CD4-positive, alpha-beta T cell treated with Interleukin-21 for 1 hour (primary cell): ENCODE measurements around the gene SNX11.

Experiments
- DNase-seq: peaks from one replicate; pipeline ENCODE4 v3.0.0-alpha.2; 2020

SNX11 gene

DNA sequence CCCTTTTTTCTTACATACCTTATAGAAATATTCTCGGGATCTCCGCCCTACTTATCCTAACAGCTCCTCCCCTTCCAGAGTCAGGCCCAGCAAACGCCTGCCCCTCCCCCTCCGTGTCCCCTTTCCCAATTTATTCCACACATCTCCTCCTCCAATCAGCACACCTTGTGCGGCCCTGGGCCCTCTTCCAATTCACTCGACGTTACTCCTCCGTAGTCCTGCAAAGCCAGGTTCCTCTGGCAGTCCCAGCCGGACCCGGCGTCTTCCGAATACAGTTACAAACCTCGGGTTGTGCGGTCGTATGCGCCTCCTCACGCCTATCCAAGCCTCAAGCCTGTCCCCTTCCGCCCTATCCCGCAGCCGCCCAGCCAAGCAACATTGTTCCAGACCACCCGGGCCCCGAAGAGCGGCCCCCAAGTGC lies 7.0 kb upstream of the SNX11 start:
- DNase-seq = no peak

DNA sequence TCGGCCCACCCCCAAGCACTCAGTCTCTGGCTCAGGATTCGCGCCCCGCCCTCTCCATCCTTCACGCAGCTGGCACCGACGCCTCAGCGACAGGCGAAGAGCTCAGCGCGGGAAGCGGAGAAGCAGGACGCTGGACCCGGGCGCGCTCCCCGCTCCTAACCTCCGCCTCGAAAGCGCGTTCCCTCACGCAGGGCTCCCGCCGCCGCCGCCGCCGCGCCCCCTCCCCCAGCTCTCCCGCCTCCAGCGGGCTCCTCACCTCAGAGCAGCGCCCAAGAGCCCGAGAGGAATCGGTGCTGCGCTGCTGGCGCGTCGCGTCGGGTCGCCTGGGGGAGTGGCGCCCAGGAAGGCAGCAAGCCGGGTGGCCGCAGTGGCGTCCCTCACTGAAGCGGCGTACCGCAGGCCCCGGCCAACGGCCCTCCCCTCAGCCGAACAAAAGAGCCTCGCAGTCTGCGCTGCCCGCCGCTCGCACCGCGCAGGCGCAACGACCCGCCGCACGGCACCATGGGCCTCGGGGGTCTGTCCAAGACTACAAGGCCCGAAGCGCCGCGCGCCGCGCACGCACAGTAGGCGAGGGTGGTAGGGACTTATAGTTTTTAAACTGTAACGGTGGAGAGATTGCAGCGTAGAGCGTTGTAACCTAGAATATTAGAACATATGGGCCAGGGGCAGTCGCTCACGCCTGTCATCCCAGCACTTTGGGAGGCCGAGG lies 6.4 kb upstream of the SNX11 start, which contains the start of gene CBX1:
Gene CBX1, minus strand, starts transcription at position 467 of the 709 bp plus-strand sequence. CDS start 24,474 bp downstream, outside the sequence.
- peak; percentile 95 for DNase-seq

DNA sequence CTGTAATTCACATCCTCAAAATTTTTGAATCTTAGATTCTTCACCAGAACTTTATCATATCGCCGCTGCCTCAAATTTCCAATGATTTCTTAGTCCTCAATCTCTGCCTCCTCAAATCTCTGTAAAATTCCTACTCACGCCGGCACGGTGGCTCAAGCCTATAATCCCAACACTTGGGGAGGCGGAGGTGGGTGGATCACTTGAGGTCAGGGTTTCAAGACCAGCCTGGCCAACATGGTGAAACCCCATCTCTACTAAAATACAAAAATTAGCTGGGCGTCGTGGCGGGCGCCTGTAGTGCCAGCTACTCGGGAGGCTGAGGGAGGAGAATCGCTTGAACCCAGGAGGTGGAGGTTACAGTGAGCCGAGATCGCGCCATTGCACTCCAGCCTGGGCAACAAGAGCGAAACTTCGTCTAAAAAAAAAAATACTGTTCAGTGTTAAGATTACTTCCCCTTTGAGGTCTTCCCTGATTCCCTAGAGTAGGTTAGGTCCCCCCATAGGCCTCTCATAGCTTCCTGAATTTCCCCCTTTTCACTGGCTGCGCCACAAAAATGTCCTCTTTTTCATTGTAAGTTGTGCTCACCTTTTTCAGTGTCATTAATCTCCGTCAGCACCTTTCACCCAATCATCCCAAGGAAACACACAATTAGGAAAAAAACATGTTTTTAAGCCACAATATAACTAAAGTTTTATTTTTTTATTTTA lies 5.4 kb upstream of the SNX11 start:
- no peak for DNase-seq

DNA sequence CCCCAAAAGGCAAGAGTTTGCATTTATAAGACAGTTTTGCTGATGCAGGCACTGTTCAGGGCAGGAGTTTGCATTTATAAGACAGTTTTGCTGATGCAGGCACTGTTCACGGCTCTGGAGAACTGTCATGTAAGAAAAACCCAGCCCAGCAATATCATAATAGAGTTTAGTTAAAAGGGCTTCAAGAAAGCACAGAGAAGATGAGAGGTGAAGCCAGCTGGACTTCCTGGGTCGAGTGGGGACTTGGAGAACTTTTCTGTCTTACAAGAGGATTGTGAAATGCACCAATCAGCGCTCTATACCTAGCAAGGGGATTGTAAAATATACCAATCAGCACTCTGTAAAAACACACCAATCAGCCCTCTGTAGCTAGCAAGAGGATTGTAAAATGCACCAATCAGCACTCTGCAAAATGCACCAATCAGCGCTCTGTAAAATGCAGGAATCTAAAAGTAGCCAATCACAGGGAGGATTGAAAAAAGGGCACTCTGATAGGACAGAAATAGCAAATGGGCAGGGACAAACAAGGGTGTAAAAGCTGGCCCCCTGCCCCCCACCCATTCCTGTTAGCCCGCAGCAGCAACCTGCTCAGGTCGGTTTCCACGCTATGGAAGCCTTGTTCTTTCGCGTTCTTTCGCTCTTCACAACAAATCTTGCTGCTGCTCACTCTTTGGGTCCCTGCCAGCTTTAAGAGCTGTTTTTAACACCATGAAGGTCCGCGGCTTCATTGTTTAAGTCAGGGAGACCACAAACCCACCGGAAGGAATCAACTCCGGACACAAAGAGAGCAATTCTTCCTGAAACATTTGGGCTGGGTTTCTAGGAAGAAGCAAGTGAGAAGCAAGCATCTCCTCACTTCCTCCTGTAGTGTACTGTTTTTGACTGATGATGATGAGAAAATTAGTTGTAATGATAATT lies 4.5 kb upstream of the SNX11 start:
- DNase-seq = peak; percentile 64

DNA sequence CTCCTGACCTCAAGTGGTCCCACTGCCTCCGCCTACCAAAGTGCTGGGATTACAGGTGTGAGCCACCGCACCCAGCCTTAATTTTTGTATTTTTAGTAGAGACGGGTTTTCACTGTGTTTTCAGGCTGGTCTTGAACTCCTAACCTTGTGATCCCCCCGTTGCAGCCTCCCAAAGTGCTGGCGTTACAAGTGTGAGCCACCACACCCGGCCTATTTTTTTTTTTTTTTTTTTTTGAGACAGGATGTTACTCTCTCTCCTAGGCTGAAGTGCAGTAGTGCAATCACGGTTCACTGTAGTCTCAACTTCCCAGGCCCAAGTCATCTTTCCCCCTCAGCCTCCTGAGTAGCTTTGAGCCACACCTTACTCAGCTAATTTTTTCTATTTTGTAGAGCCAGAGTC lies 3.1 kb upstream of the SNX11 start:
- DNase-seq = no peak

DNA sequence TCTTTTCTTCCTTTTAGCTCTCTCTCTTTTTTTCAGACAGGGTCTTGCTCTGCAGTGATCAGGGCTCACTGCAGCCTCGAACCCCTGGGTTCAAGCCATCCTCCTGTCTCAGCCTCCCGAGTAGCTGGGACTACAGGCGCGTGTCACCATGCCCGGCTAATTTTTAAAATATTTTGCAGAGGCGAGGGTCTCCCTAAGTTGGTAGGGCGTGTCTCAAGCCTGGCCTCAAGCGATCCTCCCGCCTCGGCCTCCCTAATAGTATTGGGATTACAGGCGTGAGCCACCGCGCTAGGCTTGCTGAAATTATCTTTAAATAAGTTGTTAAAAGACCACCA lies 797 bp upstream of the SNX11 start:
- no peak for DNase-seq

DNA sequence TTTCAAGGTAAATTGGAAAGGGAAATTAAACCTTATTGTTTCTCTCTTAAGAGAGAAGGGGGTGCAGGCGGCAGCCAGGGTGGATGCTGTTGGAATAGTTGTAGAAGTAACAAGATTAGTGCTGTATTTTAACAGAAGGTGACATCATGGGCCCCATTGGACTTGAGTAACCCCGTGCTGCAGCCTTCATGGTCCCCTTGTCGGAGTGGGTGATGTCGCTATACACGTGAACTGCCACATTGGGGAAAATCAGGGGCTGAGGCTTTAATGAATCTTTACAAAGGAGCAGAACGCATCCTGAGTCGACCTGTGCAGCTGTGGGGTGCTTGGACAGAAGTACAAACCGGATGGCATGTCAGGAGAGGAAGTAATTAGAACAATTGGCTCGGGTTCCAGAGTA lies 3.2 kb downstream of the SNX11 start:
- DNase-seq = no peak

DNA sequence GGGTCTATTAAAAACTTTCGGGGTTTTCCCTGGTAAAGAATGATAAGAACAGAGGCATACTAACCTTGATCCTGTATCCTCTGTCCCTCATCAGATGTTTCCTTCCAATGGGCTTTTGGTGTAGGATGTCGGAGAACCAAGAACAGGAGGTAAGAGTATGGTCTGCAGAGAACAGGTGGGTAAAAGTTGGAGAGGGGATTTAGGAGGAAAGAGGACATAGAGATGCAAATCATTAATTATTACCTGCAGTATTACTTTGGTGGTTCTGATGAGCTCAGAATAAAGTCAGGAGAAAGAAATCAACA lies 4.3 kb downstream of the SNX11 start:
- DNase-seq = no peak

DNA sequence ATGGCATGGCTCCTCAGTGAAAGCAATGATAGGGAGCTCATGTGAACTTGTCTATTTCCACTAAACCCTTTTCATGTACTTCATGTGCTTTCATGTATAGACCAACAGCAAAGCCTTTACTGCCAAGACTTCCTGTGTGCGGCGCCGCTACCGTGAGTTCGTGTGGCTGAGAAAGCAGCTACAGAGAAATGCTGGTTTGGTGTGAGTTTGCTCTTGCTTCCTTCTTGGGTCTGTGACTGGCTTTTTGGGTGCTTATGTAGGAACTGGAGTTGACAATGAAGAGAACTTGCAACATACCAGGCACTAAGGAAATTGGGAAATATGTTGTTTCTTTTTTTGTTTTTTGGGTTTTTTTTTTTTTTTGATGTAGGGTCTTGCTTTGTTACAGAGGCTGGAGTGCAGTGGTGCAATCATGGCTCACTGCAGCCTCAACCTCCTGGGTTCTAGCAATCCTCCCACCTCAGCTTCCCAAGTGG lies 5.7 kb downstream of the SNX11 start:
- peak; percentile 58 for DNase-seq

DNA sequence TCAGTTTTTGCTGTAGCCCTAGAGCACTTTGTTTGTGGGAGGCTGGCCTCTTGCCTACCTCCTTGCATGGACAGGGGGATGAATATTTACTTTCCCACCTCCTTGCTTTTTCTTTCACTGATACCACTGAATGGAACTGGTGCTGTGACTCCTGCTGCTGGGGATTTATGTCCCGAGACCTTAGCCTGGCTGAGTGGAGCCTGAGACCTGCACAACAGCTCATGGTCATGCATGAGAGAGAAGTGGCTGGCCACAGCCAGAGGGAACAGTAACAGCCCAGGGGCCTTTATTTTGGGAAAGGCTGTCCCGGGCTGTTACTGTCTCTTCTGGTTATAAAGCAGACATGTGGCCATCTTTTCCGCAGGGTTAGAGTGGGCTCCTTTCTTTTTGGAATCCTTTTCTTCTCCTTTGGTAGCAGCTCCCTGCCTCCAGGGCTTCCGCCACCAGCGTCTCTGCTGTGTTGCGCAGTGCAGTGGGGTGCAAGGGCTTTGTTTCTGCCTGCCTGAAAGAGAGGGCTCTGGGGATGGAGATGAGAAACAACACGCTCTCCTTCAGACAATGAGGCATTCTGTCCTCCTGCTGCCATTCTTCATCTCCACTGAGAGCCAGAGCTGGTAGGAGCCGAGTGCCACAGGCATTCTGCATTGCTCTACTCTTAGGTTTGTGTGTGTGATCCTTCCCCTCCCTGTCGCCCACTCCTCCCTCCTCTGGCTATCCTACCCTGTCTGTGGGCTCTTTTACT lies 14.5 kb downstream of the SNX11 start:
- no peak for DNase-seq

DNA sequence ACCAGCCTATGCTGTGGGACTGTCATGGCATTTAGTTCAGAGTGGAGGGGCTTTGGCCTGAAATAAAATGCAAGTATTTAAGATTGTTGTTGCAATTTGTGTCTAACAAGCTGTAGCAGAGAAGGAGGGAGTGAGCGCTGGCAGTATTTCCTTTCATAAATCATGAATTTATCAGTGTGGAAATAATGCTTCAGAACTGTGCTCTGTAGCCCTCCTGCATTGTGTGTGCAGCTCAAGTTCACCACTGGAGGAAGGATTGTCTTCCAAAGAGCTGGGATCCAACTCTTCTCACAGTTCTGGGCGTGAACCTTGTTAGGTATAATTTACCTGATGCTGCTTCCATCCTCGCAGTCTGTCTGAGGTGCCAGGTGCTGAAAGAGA lies 15.1 kb downstream of the SNX11 start:
- no peak for DNase-seq

DNA sequence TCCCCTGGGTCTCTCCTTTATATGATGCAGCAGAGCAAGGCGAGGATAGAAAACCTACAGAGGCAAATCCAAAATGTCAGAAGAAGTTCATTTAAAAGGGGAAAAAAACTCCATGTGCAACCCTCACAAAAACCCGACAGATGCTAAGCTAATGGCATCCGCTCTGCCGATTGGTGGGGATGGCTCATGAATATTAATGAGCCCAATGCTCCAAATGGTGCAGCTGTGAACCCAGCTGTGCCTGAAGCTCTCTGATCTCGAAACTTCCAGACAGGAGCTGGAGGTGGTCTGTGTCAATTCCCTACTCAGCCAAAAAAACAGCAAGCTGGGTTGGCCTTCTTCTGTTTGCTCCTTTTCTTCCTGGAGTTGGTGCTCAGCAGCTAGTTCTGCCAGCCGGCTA lies 15.5 kb downstream of the SNX11 start:
- DNase-seq = no peak

DNA sequence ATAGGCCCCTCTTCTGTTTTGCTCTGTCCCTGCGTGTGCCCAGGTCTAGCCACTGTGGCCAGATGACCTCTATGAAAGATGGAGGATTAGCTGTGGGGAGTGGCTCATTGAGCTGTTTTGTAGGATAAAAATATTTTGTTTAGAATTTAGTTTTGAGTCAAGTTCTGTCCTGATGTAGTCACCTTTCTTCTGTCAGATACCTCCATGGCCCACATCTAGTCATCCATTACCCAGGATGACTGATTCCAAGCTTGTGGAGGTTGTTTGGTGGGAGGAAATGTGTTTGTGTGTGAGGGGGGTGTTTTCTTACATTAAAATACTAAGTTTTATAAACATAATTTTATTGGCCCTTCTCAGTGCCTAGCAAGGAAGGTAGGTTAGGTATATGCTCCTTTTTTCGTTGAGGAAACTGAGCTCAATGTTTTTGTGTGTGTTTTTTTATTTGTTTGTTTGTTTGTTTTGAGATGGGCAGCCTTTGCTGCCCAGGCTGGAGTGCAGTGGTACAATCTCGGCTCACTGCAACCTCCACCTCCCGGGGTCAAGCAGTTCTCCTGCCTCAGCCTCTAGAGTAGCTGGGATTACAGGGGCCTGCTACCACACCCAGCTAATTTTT lies 16.3 kb downstream of the SNX11 start:
- DNase-seq = no peak

DNA sequence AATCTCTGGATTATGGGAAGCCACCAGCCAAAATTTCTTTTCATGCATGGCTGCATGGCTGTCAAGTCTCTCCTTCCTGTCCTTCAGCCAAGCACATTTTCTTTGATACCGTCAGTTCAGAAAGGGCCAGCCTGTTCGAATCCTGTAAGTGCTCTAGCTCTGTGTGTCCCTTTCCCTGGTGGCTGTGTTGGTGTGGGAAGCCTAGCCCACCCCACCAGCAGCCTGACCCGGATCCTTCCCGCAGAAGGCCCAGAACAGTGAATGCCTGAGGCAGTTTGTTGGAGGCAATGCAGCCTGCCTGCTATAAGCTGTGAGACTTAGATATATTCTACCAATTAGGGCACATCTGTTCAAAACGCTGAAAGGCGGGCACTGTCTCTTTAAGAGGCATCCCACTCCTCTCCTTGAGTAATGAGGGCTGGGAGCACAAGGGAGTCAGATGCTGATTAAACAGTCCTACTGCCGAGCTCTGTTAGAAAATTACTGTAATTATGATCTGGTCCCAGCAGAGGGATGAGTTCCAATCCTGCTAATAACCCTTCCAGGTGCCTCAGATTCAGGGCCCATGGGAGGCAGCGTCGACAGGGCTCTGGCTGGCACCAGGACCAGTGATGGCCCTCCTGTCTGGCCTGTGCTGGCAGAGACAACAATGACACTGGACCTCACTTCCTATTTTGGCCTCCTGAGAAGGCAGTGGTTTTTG lies 18.4 kb downstream of the SNX11 start:
- no peak for DNase-seq

DNA sequence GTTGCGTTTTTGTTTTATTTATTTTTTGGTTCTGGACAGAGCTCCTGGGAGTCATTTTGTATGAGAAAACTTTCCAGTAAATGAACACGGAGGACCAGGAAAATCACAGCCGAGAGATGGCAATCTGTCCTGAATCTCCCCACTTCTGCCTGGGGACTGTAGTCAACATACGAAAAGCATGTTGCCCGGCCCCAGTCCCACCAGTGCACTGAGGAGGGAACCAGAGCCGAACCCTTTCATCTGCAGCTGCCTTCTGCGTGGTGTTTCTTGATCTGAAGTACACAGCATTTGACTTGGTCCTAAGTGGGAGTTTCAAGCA lies 18.9 kb downstream of the SNX11 start:
- DNase-seq = no peak

DNA sequence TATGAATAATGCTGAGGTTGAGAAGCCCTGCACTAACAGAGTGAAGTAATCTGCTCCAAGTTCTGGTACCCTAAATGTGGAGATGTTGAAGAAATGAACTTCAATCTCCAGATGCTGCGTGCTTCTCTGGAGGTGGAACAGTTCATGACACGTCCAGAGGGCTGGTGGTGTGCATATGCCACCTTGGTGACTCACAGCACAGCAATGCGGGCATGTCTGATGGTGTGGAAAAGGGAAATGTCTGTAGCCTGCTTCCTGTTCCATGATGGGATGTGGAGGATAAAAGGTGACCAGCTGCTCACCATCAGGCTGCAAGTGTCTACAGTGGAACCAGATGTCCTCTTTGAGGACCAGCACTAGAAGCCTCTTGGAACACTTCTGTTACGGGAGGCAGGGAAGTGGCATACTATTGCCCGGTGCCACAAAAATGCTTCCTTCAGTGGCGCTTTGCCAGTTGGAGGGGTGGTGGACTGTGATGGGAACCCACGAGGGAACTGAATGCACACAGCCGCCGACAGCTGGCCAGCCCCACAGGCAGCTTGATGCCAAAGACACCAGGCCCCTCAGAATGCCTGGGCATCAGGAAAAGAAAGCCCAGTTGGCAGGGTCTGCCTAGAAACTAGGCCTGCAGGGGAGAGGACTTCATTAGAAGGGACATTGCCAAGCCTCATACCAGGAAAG lies 19.9 kb downstream of the SNX11 start:
- DNase-seq = no peak

DNA sequence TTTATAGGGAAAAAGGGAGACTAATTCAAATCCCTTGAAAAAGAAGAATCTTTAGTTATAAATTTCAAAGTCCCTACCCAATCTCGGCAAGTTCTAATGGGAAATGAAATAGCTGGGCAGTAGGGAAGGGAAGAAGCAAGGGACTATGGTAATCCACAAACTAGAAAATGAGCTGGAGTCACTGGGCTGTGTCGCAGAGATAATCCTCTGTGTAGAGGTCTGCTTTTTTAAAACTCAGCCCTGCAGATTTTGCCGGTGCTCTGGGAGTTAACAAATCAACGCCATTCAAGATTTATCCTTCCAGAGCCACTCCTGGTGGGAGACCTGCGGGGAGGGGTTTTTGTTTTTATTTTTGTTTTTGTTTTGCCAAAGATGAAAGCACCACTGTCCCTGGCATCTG lies 20.8 kb downstream of the SNX11 start:
- no peak for DNase-seq

DNA sequence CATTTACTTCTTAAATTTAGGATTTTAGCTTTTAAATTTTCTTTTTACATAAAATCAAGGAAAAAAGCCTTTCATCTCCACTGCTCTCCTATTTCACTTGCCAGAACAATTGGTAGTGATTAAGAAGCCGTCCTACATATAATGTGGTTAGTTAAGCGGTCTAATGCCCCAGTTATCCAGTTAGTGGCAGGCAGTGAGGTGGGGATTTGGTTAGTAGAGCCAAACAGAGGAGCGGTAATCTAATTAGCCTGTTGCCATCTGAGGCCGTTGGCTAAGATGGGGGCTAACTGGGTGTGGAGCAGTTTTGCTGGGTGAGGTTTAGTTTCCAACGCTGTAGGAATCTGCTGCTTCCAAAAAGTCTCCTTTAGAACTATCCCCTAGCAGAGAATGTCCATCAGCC lies 22.4 kb downstream of the SNX11 start:
- DNase-seq = no peak

DNA sequence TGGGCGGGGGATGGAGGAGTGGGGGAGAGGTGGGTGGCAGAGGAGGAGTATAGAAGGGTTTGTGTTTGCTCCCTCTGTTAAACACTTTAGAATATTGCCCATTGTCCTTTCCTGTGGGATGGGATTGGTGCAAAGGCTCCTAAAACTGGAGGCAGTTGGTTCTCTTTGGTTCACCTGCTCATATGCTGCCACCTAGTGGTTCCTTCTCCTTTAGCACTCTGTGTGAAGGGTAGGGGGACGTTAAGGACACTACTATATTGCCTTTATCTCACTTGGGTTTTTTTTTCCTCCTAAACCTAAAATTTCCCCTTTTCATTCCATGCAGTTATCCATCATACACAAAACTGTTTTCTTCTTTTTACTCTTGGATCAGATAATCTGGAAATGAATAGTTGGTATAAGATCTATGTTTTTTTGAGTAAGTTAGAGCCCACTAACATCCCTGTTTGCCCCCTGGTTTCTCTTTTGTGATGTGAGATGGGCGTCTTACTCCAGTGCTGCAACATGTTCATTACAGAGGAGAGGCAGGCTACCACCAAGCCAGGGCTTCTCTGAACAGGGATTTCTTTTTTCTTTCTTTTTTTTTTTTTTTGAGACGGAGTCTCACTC lies 23.8 kb downstream of the SNX11 start:
- DNase-seq = peak; percentile 69

DNA sequence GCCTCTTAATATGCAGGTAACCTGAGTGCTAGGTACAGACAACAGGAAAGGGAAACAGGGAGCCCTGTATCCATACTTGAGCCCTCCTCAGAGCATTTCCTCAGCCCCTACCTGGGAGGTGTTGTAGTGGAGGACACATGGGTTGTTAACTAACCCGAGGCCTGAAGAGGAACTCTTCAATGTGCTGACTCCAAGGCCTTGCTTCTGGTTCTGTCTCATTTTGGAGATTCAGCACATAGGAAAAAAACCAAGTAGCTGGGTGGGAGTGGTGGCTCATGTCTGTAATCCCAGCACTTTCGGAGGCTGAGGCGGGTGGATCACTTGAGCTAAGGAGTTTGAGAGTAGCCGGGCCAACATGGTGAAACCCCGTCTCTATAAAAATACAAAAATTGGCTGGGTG lies 24.8 kb downstream of the SNX11 start:
- DNase-seq = no peak

DNA sequence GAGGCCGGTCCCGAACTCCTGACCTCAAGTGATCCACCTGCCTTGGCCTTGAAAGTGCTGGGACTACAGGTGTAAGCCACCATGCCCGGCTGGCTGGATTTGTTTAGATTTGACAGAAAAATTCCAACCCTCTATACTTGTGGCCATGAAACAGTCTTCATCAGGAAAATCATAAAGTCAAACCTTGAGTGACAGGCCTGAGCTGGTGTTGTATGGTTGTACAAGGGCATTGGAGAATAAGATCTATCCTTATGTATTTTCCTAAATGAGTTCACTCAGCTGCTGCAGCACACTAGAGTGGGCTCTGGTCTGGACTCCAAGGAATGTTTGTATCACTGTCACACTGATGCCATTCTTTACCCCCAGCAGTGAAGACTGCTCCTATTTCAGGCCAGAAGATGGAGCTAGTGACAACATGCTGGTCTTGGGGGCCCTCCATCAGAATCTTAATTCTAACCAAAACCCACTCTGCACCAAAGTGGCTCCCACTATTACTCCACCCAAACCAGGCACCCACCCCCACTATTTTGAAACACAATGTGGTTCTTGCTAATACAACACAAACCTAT lies 27.4 kb downstream of the SNX11 start:
- DNase-seq = no peak
